Neuronal stem cell (in vitro differentiated cells): ENCODE data around the gene CNTRL.

ENCODE experiments used
- DNase-seq: peaks from one replicate; pipeline ENCODE4 v3.0.0-alpha.2; 2013; ENCODE audit warnings: low spot score
- H2AFZ ChIP-seq: one replicate; pipeline ENCODE4 v1.6.1; 2013; ENCODE audit warnings: mild to moderate bottlenecking, low read length, inconsistent platforms
- H2AK5ac ChIP-seq: 2 replicates; pipeline ENCODE4 v1.6.1; 2013; ENCODE audit warnings: low read depth, mild to moderate bottlenecking, inconsistent platforms, low read length, moderate library complexity, mixed read lengths
- H2BK120ac ChIP-seq: 2 replicates; pipeline ENCODE4 v1.6.1; 2013; ENCODE audit warnings: low read depth, mild to moderate bottlenecking, inconsistent platforms, low read length, moderate library complexity, mixed read lengths
- H2BK12ac ChIP-seq: one replicate; pipeline ENCODE4 v1.6.1; 2013; ENCODE audit warnings: low read length, inconsistent platforms
- H2BK15ac ChIP-seq: 2 replicates; pipeline ENCODE4 v1.6.1; 2013; ENCODE audit warnings: mild to moderate bottlenecking, low read length, inconsistent platforms, mixed read lengths
- H2BK5ac ChIP-seq: one replicate; pipeline ENCODE4 v1.6.1; 2013; ENCODE audit warnings: inconsistent platforms, mild to moderate bottlenecking, low read length, moderate library complexity
- H3K14ac ChIP-seq: one replicate; pipeline ENCODE4 v1.6.1; 2013; ENCODE audit warnings: low read length, inconsistent platforms
- H3K18ac ChIP-seq: 2 replicates; pipeline ENCODE4 v1.6.1; 2013; ENCODE audit warnings: low read length, inconsistent platforms
- H3K23ac ChIP-seq: 2 replicates; pipeline ENCODE4 v1.6.1; 2013; ENCODE audit warnings: low read depth, mild to moderate bottlenecking, mixed read lengths, low read length, inconsistent platforms; ENCODE audit not compliant: poor library complexity
- H3K27ac ChIP-seq: replicated peaks from 3 replicates; pipeline ENCODE4 v1.5.1; 2013; ENCODE audit warnings: low read length, inconsistent platforms
- H3K27me3 ChIP-seq, 3 experiments: 2 replicates each; pipeline ENCODE4 v1.6.1; 2013; ENCODE audit warnings: low read length in 3 of 3, mild to moderate bottlenecking in 2 of 3, inconsistent platforms in 1 of 3, low read depth in 1 of 3, mixed read lengths in 1 of 3, moderate library complexity in 1 of 3; ENCODE audit not compliant: control insufficient read depth in 3 of 3, insufficient read depth in 3 of 3
- H3K36me3 ChIP-seq, 2 donors: replicated peaks in 1 of 2; 2 replicates each; pipeline ENCODE4 v1.6.1; 2013; ENCODE audit warnings: low read length in 2 of 2; ENCODE audit not compliant: control insufficient read depth in 2 of 2, insufficient read depth in 2 of 2
- H3K4ac ChIP-seq: 2 replicates; pipeline ENCODE4 v1.6.1; 2013; ENCODE audit warnings: inconsistent platforms, mild to moderate bottlenecking, low read length, moderate library complexity
- H3K4me1 ChIP-seq, 2 donors: 1 replicate in 1 of 2; 2 replicates in 1 of 2; pipeline ENCODE4 v1.6.1; 2013; ENCODE audit warnings: low read length in 2 of 2, low read depth in 1 of 2; ENCODE audit not compliant: control insufficient read depth in 2 of 2, insufficient read depth in 1 of 2
- H3K4me2 ChIP-seq: one replicate; pipeline ENCODE4 v1.6.1; 2013; ENCODE audit warnings: mild to moderate bottlenecking, low read length, inconsistent platforms; ENCODE audit not compliant: insufficient read depth, poor library complexity, severe bottlenecking
- H3K4me3 ChIP-seq, 2 donors: 2 replicates each; pipeline ENCODE4 v1.5.1; 2013; ENCODE audit warnings: low read length in 2 of 2, mild to moderate bottlenecking in 2 of 2, inconsistent platforms in 1 of 2, moderate library complexity in 1 of 2
- H3K79me1 ChIP-seq: one replicate; pipeline ENCODE4 v1.6.1; 2013; ENCODE audit warnings: low read depth, mild to moderate bottlenecking, inconsistent platforms, low read length, moderate library complexity
- H3K9ac ChIP-seq: one replicate; pipeline ENCODE4 v1.6.1; 2013; ENCODE audit warnings: mild to moderate bottlenecking, low read depth, low read length, inconsistent platforms; ENCODE audit not compliant: poor library complexity
- H3K9me3 ChIP-seq, 2 donors: replicated peaks in 1 of 2; 2 replicates each; pipeline versions ENCODE3 to v1.6.1; 2013; ENCODE audit warnings: low read length in 2 of 2, mild to moderate bottlenecking in 2 of 2, inconsistent platforms in 1 of 2, low read depth in 1 of 2, mixed read lengths in 1 of 2, moderate library complexity in 1 of 2; ENCODE audit not compliant: control insufficient read depth in 2 of 2, insufficient read depth in 1 of 2
- H4K8ac ChIP-seq: one replicate; pipeline ENCODE4 v1.6.1; 2013; ENCODE audit warnings: low read depth, mild to moderate bottlenecking, inconsistent platforms, low read length, moderate library complexity
- H4K91ac ChIP-seq: one replicate; pipeline ENCODE4 v1.6.1; 2013; ENCODE audit warnings: low read length, low read depth, mild to moderate bottlenecking, inconsistent platforms; ENCODE audit not compliant: poor library complexity
- WGBS, 2 donors: extraction: QIAGEN DNeasy Blood & Tissue Kit; methylation state at CpG; one replicate each; pipeline ENCODE4 v1.1.7; 2013; ENCODE audit warnings: missing lambda C conversion rate in 2 of 2, mixed read lengths in 1 of 2; ENCODE audit not compliant: insufficient read length in 2 of 2, insufficient replicate concordance in 1 of 2; ENCODE audit errors: extremely low coverage in 2 of 2; 5-methylcytosine and 5-hydroxymethylcytosine counted together

The CNTRL gene

DNA sequence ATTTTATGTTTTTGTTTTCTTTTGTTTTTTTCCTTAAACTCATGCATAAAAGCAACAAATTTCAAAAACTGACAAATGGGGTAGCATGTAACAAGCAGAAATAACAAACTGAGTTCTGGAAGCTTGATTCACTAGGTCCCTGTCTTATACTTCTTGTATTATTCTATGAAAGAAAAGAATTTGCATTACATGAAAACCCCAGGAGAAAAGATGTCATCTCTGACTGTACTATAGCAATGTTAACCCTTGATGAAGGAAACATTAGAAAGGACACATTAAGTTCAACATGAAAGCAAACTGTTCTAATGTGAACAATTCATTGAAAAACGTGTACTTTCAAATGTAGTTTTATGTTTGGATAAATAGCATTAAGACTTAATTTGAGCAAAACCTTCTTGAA is 117.8 kb downstream of the CNTRL start:
- Histone ChIP-seq H2AK5ac (no peak overlapping the region), H2BK120ac (no peak overlapping the region), H3K18ac (no peak overlapping the region), H4K8ac (no peak overlapping the region), H3K4me2 (no peak overlapping the region), H3K4me1 (peaks cover 0 to 25% of the 10 kb centered on the region in 2 donors), H2AFZ (no peak overlapping the region), H3K79me1 (no peaks in the 10 kb centered on the region), H3K9me3 (no peaks in the 10 kb centered on the region), H3K14ac (no peak overlapping the region), H2BK5ac (no peak overlapping the region), H3K27ac (no peak overlapping the region), H3K4me3 (no peak overlapping the region), H2BK15ac (no peak overlapping the region), H3K27me3 (no peaks in the 10 kb centered on the region), H4K91ac (no peak overlapping the region), H2BK12ac (no peak overlapping the region), H3K36me3 (peaks cover 0 to 27% of the 10 kb centered on the region in 2 donors), H3K9ac (no peak overlapping the region), H3K4ac (no peak overlapping the region), H3K23ac (no peak overlapping the region)
- DNase-seq, result no peak
- no CpG with 5 or more reads among the region's 1 CpG for WGBS, 2 donors

DNA sequence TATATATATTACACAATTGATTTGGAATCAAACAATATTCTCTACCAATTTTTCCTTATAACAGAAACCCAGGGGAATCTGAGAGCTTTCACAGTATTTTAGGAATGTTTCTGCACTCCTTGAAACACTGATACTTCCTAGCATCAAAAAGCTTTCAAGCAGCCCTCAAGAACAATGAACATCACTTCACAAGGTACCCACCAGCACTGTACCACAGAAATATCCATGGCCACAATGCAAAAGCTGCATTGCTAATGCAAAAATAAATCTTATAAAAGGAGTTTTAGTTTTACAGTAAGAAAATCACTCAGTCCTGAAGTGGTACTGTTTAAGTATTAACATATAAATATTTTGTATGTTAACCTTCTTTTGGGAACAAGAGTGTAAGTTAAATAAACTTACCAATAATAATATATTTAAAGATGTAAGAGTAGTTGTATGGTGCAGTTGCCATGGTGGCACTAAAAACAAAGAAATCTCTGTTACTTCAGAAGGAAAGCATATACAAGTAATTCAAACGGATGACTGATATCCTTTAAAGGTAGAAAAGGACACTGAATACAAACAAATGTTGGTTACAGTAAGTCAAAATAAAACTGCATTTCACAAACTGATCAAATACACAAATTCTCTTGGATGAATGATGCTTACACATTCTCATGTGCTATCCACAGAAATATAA is 118.3 kb downstream of the CNTRL start:
- no peak overlapping the region for H4K91ac ChIP-seq
- H3K79me1 ChIP-seq, result no peaks in the 10 kb centered on the region
- no peaks in the 10 kb centered on the region for H3K9me3 ChIP-seq
- H3K27me3 ChIP-seq, result no peaks in the 10 kb centered on the region
- peaks cover 0 to 22% of the 10 kb centered on the region in 2 donors for H3K36me3 ChIP-seq
- DNase-seq, result no peak
- H3K4me2 ChIP-seq, result no peak overlapping the region
- H2AK5ac ChIP-seq, result no peak overlapping the region
- H3K23ac ChIP-seq, result no peak overlapping the region
- no peak overlapping the region for H2BK120ac ChIP-seq
- no peak overlapping the region for H3K14ac ChIP-seq
- peaks cover 0 to 25% of the 10 kb centered on the region in 2 donors for H3K4me1 ChIP-seq
- no peak overlapping the region for H4K8ac ChIP-seq
- H2BK15ac ChIP-seq, result no peak overlapping the region
- no peak overlapping the region for H2BK5ac ChIP-seq
- no peak overlapping the region for H2AFZ ChIP-seq
- no CpG with 5 or more reads among the region's 1 CpG for WGBS, 2 donors
- H3K18ac ChIP-seq, result no peak overlapping the region
- H3K4me3 ChIP-seq, result no peak overlapping the region
- H3K9ac ChIP-seq, result no peak overlapping the region
- no peak overlapping the region for H3K4ac ChIP-seq
- H3K27ac ChIP-seq, result no peak overlapping the region
- H2BK12ac ChIP-seq, result no peak overlapping the region

DNA sequence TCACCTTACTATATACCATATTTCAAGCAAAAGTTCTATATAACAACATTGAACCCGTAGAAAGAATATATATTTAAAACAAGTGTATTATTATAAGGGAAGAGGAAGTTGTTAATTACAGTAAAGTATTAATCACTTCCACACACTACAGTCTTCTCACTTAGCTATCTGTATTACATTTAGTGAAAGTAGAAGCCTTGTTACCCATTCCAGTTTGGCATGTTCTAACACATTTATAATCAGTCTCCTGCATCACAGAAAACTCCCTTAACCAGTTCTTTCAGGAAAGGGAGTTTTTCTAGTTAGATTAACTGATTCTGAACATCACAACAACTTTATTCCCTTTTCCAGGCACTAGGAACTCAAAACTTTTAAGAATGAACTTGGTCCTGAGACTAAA is 120.0 kb downstream of the CNTRL start:
- no peak overlapping the region for H2BK120ac ChIP-seq
- no peak overlapping the region for H3K18ac ChIP-seq
- H2BK12ac ChIP-seq, result no peak overlapping the region
- H3K36me3 ChIP-seq, result peaks cover 0 to 10% of the 10 kb centered on the region in 2 donors
- DNase-seq, result no peak
- H3K4me1 ChIP-seq, result peaks cover 1 to 27% of the 10 kb centered on the region in 2 donors
- H3K79me1 ChIP-seq, result no peaks in the 10 kb centered on the region
- no peak overlapping the region for H2BK15ac ChIP-seq
- no peak overlapping the region for H3K27ac ChIP-seq
- no peaks in the 10 kb centered on the region for H3K9me3 ChIP-seq
- H2AFZ ChIP-seq, result no peak overlapping the region
- H3K4me3 ChIP-seq, result no peak overlapping the region
- no peak overlapping the region for H3K4ac ChIP-seq
- H2BK5ac ChIP-seq, result no peak overlapping the region
- H3K4me2 ChIP-seq, result no peak overlapping the region
- H3K23ac ChIP-seq, result no peak overlapping the region
- H3K14ac ChIP-seq, result no peak overlapping the region
- no peak overlapping the region for H4K8ac ChIP-seq
- H4K91ac ChIP-seq, result no peak overlapping the region
- no CpG with 5 or more reads among the region's 1 CpG for WGBS, 2 donors
- H3K9ac ChIP-seq, result no peak overlapping the region
- H2AK5ac ChIP-seq, result no peak overlapping the region
- no peaks in the 10 kb centered on the region for H3K27me3 ChIP-seq

DNA sequence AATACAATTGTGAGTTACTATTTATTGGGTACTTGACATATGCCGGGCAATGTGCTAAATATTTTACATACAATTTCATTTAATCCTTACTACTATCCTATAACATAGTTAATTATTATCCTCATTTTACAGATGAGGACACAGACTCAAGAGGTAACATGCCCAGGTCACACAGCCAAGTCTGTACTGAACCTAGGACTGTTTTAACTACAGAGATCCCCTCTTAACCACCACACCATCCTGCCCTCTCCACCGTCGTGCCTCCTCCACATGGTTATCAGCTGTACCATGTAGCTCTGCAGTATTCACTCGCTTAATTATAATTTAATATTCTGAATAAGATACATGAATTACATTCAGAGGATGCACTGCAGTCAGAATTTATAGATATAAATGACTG is 121.6 kb downstream of the CNTRL start:
- Histone ChIP-seq H3K4me3 (no peak overlapping the region), H2BK15ac (no peak overlapping the region), H2BK5ac (no peak overlapping the region), H3K18ac (no peak overlapping the region), H3K27me3 (no peaks in the 10 kb centered on the region), H4K8ac (no peak overlapping the region), H3K9me3 (no peaks in the 10 kb centered on the region), H3K9ac (no peak overlapping the region), H4K91ac (no peak overlapping the region), H3K79me1 (peaks cover 5% of the 10 kb centered on the region), H3K4me2 (no peak overlapping the region), H3K14ac (no peak overlapping the region), H3K36me3 (peaks cover 0 to under 1% of the 10 kb centered on the region in 2 donors), H3K4ac (no peak overlapping the region), H2AK5ac (no peak overlapping the region), H3K23ac (no peak overlapping the region), H3K4me1 (peaks cover 5 to 34% of the 10 kb centered on the region in 2 donors), H2BK12ac (no peak overlapping the region), H2BK120ac (no peak overlapping the region), H2AFZ (no peak overlapping the region), H3K27ac (no peak overlapping the region)
- no CpG with 5 or more reads among the region's 4 CpGs for WGBS, 2 donors
- DNase-seq, result no peak
